HG02973 (cell line): Measurements from ENCODE around the gene SLC9A9.

Experiments
- ATAC-seq: cut with Tn5 transposase; IDR thresholded peaks from one replicate; pipeline ENCODE4 v1.9.1; 2021; ENCODE audit warnings: moderate library complexity; ENCODE audit not compliant: unreplicated experiment

Gene SLC9A9

GRCh38 chr3:143573610-143574303, 274.5 kb downstream of the SLC9A9 start:
- ATAC-seq: no peak

- ATAC-seq: no peak
Measured at GRCh38 chr3:143571548-143571947, 276.7 kb downstream of the SLC9A9 start.

DNA sequence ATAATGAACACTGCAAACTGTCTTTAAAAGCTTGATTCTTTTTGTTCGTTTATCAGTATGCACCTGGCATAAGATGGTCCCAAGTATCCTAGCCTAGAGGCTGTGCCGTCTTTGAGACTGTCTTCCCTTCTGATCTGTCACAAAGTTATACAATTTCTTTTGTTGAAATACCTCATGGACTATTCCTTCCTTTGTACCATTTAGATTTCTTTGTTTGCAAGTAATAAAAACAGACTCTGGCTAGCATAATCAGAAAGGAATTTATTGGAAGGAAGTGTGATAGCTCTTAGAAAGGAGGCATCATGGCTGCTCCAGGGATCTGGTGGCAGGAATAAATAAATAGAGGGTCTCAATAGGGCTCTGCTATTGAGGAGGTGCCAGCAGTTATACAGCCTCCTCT, 280.4 kb downstream of the SLC9A9 start:
- no peak for ATAC-seq

DNA sequence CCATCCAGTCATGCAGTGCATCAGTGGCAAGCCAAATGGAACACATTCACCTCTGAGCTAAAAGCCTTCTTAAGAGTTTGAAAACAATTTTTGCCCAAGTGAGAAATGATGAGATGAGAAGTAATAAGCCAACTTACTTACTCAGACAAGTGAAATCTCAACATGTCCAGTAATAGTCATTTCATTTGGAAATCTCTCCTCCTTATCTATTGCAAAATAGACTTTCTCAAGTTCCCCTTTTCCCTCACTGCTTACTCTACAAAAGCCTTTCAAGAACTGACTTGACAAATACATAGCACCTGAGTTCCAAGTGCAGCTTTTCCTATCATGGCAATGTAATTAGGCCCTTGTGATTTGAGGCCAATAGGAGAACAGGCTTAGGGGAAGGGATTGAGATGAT, 282.3 kb downstream of the SLC9A9 start:
- no peak for ATAC-seq

GRCh38 chr3:143563786-143564185, 284.5 kb downstream of the SLC9A9 start:
- ATAC-seq: no peak

DNA sequence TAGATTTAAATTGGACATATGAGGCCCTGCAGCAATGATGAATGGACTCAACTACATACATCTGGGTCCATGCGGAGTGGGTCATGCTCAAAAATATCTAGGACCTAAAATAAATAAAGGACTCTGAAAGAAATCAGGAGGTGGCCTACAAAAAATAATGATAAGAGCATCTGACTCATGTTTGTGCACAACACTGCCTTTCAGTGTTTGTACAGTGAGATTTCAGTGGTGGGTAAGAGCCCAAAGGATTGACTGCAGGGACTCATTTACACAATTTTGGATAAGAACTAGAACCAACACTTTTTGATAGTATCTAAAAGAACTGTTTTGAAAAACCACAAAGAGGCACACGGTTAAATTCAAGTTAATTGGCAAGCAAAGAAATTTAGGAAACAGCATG, 285.5 kb downstream of the SLC9A9 start:
- ATAC-seq: no peak

DNA sequence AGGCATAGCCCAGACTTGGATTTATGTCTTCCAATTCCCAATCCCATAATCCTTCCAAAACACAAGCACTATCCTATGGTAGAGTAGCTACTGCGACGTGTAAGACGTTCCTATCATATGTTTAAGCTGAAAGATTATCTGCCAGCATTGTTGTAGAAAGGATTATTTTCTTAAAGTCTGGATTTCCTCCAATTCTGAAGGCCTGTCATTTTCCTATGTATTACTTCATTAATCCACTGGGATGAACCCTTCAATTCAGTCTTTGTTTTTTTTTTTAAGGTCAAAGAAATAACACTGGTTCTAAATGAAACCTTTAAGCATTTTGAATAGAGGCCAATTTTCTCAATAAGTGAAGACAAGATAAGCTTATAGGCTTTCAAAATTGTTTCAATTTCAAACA, 289.0 kb downstream of the SLC9A9 start:
- no peak for ATAC-seq

- no peak for ATAC-seq
Measured at GRCh38 chr3:143552851-143553250, 295.4 kb downstream of the SLC9A9 start.

- ATAC-seq: no peak
Measured at GRCh38 chr3:143551761-143552160, 296.5 kb downstream of the SLC9A9 start.

DNA sequence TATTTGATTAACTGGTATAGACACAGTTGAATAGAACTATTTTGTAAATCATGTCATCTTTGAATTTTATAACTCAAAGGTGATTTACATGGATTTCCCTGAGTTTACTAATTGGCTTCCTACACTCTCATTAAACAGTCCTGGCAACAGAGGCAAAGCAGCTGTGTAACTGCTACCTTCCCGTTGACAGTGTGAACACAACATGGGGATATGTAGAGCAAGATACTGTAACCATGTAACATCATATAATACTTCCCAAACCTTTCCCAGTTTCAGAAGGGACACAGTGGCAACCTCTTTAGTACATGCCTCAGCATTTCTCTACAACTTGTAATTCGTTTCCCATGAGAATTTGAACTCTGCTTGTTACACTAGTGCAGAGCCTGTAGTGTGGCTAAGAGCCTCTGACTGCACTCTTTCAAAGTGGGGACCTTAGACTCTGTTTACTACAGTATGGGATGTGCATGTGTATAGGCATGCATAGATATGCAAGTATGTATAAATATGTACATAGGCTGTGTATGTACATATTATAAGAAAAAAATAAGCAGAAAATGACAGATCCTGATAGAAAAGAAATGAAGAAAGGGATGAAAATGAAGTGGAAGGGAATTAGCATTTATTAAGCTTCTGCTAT, 299.3 kb downstream of the SLC9A9 start:
- no peak for ATAC-seq

- no peak for ATAC-seq
Measured at GRCh38 chr3:143548393-143548792, 299.9 kb downstream of the SLC9A9 start.

DNA sequence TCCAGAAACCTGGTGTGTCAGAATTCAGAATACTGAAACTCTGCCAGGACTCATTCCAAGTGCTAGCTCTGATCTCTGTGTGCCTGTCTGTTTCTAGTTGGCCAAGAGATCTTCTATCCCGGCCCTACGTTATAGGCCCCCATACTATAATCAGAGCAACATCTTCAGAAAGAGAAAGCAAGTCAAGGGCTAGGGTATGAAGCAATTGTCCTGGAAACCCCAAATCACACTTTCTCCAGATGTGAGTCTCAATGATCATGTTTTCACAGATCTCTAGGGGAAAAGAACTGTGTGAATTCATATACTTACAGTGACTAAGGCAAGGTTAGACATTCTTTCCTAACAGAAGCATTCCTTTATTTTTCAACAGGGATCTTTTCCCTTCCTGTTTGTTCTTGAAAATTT, 309.7 kb downstream of the SLC9A9 start:
- ATAC-seq: no peak

DNA sequence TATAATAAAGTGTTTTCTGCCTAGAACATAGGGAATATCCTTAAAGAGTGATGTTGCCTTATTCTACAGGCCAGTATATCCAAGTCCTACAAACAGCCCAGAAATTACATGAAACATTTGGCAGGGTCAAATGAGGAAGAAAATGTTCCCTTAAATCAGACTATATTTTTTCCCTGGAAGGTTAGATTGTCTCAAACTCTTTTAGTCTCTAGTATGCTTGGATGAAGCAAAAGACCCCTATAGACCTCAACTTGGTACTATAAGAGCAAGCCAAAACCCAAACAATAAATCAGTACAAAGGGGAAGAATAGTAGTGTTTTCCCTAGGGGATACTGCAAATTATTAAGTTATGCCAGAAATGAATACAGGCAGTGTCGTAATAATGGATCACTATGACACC, 310.2 kb downstream of the SLC9A9 start:
- ATAC-seq: no peak

DNA sequence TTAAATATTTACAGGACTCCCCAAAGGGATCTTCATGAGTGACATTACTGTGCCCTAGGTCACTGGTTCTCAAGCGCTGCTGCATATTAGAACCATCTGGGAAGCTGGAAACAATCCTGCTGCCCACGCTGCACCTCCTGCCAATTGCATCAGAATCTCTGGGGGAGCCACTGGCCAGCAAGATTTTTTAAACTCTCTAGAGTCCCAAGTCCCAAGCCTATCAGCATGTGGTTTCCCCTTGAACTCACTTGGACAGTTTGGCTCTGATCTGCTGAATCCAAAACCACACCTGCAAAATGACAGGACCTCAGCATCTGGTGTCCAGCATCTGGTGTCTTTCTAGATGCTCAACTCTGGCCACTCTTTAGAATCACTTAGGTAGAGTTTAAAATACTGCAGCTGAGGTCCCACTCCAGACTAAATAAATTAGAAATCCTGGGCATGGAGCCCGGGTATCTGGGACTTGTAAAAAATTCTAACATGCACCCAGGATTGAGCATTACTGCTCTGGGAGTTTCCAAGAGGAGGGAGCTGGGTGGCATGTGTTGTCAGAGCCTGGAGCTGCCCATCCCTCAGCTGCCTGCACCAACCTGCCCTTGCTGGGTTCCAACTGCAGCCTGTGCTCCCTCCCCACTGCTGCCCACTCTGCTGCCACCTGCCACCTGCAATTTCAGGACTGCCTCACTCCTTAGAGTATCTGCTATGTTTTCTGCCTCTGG, 311.3 kb downstream of the SLC9A9 start:
- ATAC-seq: no peak

GRCh38 chr3:143535994-143536784, 312.1 kb downstream of the SLC9A9 start:
- peak; percentile 95 for ATAC-seq

DNA sequence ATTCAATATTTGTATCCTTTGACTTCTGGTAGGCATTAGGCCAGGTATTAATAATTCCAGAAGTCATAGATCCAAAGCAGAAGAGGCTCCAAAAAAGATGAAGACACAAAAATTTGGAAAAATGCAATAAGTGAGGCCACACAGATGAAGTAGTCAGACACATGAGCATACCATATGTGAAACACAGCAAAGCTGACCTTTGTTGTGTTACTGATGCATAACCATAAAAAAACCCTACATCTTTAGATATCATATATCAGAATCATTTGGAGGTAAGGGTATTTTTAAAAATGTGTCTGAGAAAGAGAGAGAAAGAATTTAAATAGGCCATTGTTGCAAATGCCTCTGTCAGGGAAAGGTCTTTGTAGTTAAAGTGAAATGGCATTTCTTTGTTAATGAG, 314.9 kb downstream of the SLC9A9 start:
- no peak for ATAC-seq

DNA sequence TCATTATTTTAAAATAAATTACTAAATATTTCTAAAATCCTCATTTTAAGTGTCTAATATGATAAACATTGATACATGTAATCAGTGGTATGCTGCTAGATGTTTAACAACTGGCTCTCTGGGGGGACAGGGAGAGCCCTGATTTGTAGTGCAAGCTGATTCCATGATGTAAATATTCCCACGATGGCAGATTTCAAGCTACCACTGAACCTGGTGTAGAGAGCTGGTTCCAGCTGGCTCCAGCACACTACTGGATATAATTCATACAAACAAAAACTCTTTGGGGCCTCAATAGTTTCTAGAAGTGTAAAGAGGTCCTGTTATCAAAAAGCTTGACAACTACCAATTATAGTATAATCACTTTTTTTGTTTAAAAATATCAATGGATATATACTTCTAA, 316.2 kb downstream of the SLC9A9 start:
- no peak for ATAC-seq

DNA sequence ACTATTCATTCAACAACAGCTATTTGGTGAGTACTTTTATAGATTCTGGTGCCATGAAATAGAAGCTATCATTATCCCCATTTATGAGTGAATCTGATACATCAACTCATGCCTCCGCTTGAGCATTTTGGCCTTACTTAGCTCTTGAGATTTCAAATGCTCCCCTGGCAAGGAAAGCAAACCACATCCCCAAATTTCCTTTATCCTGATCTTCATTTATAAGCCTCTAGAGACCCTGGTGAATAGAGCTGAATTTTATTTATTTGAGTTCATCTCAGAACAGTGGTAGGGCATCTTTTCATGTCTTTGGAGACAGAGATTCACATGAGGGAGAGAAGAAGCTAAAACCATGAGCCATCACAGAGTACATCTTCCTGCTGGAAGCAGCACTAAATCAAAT, 317.2 kb downstream of the SLC9A9 start:
- no peak for ATAC-seq

DNA sequence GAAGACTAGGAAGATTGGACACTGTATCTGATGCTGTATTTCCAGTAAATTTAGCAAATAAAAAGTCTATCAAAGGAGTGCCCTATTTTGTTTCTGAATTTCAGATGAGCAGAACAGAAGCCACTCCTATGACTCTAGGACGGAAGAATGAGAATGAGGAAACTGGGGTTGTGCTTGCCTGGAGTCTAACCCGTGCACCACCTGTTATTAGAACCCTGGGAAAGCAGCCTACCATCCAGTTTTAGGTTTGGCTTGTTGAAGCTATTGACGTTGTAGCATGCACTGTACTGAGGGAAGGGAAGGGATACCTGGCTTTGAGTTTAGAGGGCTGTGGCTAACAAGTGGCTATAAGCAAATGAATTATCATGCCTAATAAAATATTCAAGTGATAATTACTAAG, 318.5 kb downstream of the SLC9A9 start:
- no peak for ATAC-seq

DNA sequence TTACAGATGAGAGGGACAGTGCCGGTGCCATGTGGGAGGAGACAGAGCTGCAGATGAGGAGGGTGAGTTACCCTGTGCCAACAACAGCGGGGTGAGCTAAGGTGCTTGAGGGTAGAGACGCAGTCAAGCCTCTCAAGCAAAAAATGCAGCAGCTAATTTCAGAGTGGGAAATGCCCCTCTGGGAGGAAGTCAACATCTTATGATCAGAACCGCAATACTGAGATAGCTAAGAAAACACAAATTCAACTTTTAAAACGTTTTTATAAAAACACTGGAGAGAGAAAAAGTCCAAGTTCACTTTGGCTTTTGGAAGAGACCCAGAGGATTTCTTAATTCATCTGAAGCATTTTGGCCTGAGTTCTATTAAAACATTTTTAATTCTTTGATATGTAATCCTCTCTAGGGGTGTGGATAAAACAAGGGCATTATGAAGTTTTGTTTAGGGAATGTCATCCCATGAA, 319.2 kb downstream of the SLC9A9 start:
- peak; percentile 62 for ATAC-seq

GRCh38 chr3:143526011-143526545, 322.2 kb downstream of the SLC9A9 start:
- no peak for ATAC-seq
